ACC112 (cell line): ENCODE measurements around the gene TAS2R40.
"Not testable (repeated sequence)": the region's sequence is repeated elsewhere in the genome, so short reads cannot be mapped to it uniquely, and the experiment has no call there.

Source experiments
- H2AFZ ChIP-seq: fragments of 200-600 bp; sonication (generic); one replicate; pipeline ENCODE4 v1.6.0; 2017; ENCODE audit warnings: antibody characterized with exemption, low read length; ENCODE audit not compliant: unreplicated experiment
- H3K27ac ChIP-seq: fragments of 200-600 bp; sonication (generic); 2 replicates; pipeline ENCODE4 v1.5.1; 2014; ENCODE audit warnings: low read depth, mild to moderate bottlenecking, antibody characterized with exemption, low read length, moderate library complexity
- H3K27me3 ChIP-seq: fragments of 200-600 bp; sonication (generic); 2 replicates; pipeline ENCODE4 v1.6.1; 2014; ENCODE audit warnings: mild to moderate bottlenecking, antibody characterized with exemption, low read length, moderate library complexity, mixed read lengths; ENCODE audit not compliant: insufficient read depth
- H3K36me3 ChIP-seq: fragments of 200-600 bp; sonication (generic); 2 replicates; pipeline ENCODE4 v1.6.1; 2016; ENCODE audit warnings: mild to moderate bottlenecking, antibody characterized with exemption, low read length, moderate library complexity, mixed read lengths; ENCODE audit not compliant: insufficient read depth
- H3K4me1 ChIP-seq: fragments of 200-600 bp; sonication (generic); one replicate; pipeline ENCODE4 v1.6.1; 2016; ENCODE audit warnings: low read length, mixed read lengths; ENCODE audit not compliant: insufficient read depth, unreplicated experiment, control insufficient read depth
- H3K4me3 ChIP-seq: fragments of 200-600 bp; sonication (generic); 2 replicates; pipeline ENCODE4 v1.5.1; 2014; ENCODE audit warnings: mild to moderate bottlenecking, low read depth, low read length
- H3K79me2 ChIP-seq: fragments of 200-600 bp; sonication (generic); one replicate; pipeline ENCODE4 v1.6.0; 2016; ENCODE audit warnings: low read length; ENCODE audit not compliant: control insufficient read depth, unreplicated experiment, insufficient read depth

The TAS2R40 gene

DNA sequence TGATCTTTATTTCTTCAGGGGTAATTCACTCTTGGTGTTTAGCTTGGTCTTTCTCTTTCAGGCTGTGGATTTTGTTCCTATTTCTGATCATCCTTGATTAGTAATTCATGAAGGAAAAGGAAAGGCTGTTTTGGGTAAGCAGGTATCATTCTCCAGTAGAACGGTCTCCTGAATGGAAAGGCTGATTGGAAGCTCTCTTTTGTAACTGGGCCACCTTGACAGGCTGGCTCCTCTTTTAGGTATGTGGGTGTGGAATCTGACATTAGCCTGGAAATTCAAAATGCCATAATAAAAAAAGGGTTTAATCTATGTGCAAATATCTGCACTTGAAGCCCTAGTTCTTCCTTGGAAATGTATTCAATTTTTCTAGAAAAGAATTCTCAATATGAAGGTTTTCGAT, 19.7 kb upstream of the TAS2R40 start:
- Histone ChIP-seq H3K4me1 (no peaks in the 10 kb centered on the region), H3K27ac (no peak overlapping the region), H3K79me2 (no peaks in the 10 kb centered on the region), H3K4me3 (no peak overlapping the region), H3K27me3 (no peaks in the 10 kb centered on the region), H2AFZ (no peak overlapping the region), H3K36me3 (no peaks in the 10 kb centered on the region)

DNA sequence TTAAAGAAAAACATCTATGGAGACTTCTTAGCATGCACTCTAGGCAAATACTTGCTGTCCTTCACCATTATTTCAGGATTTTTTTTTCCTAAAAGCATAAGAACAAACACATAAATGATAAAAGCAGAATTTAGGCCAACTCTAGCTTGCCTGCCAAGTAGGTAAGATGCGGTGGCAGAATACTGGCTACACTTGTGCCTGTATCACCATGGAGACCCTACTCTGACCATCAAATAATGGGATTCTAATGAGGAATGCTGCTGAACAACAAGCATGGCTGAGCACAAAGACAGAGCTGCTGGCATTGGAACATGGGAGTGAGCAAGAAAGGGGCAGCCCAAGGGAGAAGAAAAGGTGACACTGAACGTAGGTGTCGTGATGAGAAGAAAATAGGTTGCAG, 18.5 kb upstream of the TAS2R40 start:
- H3K27me3 ChIP-seq = no peaks in the 10 kb centered on the region
- no peaks in the 10 kb centered on the region for H3K79me2 ChIP-seq
- no peak overlapping the region for H2AFZ ChIP-seq
- H3K36me3 ChIP-seq = no peaks in the 10 kb centered on the region
- H3K4me1 ChIP-seq = no peaks in the 10 kb centered on the region
- H3K4me3 ChIP-seq = no peak overlapping the region
- H3K27ac ChIP-seq = no peak overlapping the region

DNA sequence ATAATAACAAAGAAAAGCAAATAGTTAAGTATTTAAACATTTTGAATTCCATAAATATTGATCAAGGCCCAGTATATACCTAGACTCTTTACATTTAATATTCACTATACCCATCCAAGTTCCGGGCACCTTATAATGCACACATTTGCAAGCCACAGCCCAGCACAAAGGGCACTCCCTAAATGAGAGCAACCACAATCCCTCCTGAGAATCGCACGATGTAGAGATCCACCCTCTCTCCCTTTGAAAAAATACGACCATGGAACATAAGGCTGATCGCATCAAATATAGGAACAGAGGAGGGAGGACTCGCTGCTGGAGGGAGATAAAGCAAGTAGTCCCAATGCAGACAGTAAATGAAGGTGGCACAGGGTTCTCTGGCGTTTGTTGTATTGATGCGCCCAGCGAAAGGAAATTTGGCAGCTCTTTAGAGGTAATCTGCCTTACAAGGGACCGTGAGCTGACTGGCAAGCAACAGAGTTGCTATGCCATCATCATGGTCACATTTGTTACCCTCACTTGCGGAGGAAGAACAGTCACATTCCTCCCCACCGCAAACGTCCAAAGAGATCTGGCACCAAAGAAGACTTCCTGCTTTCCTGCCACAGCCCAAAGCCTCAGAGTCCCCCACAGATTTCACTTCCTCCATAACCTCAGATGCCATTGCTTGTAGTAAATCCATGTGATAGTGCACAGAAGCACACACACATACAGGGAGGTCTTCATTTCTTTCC, 16.1 kb upstream of the TAS2R40 start:
- H3K36me3 ChIP-seq = no peaks in the 10 kb centered on the region
- H3K27ac ChIP-seq = no peak overlapping the region
- no peak overlapping the region for H2AFZ ChIP-seq
- H3K4me3 ChIP-seq = no peak overlapping the region
- H3K4me1 ChIP-seq = no peaks in the 10 kb centered on the region
- no peaks in the 10 kb centered on the region for H3K79me2 ChIP-seq
- H3K27me3 ChIP-seq = no peaks in the 10 kb centered on the region

DNA sequence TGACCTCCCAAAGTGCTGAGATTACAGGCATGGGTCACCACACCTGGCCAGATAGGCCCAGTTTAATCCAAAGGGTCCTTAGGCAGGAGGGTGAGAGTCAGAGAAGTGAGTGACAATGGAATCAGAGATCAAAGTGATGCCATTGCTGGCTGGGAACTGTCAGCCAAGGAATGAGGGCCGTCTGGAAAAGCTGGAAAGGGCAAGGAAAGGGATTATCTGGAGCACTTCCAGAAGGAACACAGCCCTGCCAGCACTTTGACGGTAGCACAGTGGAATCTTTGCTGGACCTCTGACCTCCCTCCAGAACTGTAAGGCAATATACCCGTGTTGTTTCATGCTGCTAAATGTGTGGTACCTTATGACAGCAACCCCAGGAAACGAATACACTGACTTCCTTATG, 11.3 kb upstream of the TAS2R40 start:
- Histone ChIP-seq H3K79me2 (no peaks in the 10 kb centered on the region), H2AFZ (no peak overlapping the region), H3K36me3 (no peaks in the 10 kb centered on the region), H3K4me1 (peaks cover under 1% of the 10 kb centered on the region), H3K27ac (no peak overlapping the region), H3K27me3 (no peaks in the 10 kb centered on the region), H3K4me3 (no peak overlapping the region)

DNA sequence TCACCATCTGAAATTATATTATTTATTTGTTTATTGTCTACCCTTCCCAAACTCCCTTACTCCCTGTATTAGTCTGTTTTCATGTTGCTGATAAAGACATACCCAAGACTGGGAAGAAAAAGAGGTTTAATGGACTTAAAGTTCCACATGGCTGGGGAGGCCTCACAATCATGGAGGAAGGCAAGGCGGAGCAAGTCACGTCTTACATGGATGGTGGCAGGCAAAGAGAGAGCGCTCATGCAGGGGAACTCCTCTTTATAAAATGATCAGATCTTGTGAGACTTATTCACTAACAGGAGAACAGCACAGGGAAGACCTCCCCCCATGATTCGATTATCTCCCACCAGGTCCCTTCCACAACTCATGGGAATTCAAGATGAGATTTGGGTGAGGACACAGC, 8.4 kb upstream of the TAS2R40 start:
- H2AFZ ChIP-seq, H3K36me3 ChIP-seq, H3K27ac ChIP-seq, H3K79me2 ChIP-seq, H3K27me3 ChIP-seq, H3K4me3 ChIP-seq: not testable (repeated sequence)
- H3K4me1 ChIP-seq = peaks cover 11% of the 10 kb centered on the region

DNA sequence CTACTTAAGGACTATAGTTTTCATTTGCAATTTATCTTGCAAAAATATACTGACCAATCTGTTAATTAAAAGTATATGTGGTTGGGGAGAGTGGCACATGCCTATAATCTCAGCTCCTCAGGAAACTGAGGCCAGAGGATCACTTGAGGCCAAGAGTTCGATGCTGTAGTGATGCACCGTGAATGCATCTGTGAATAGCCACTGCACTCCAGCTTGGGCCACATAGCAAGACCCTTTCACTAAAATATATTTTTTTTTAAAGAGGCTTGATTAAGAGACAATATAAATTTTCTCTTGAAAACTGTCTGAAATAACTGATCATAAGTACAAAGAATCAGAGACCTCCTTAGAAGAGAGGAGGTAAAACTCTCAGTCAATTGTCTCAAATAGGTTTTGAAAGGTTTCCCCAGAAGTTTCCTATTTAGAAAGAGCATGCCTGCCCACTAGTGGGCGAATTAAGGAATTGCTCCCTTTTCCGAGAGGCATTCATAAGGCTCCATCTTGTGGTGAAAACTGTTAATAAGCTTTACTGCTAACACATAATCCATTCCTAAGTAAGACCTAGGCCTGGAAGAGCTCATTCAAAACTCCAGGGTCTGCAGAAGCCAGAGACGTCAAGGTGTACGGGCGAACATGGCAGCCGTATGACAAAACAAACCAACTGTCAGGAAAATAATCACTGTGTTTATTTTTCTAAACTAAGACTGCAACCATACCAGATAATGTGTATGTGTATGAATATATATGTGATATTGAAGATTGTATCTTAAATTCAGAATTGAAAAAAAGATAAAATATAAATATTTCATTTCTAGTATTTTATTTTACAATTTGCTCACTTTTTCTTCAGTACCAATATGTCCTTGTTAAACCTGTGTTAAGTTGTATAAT, 6.8 kb upstream of the TAS2R40 start:
- no peaks in the 10 kb centered on the region for H3K79me2 ChIP-seq
- H3K27ac ChIP-seq = no peak overlapping the region
- H3K4me1 ChIP-seq = peaks cover 11% of the 10 kb centered on the region
- 0 out of 2 replicates have a peak, but pooled peaks cover 3% of the 10 kb centered on the region for H3K27me3 ChIP-seq
- no peaks in the 10 kb centered on the region for H3K36me3 ChIP-seq
- no peak overlapping the region for H3K4me3 ChIP-seq
- H2AFZ ChIP-seq = no peak overlapping the region

DNA sequence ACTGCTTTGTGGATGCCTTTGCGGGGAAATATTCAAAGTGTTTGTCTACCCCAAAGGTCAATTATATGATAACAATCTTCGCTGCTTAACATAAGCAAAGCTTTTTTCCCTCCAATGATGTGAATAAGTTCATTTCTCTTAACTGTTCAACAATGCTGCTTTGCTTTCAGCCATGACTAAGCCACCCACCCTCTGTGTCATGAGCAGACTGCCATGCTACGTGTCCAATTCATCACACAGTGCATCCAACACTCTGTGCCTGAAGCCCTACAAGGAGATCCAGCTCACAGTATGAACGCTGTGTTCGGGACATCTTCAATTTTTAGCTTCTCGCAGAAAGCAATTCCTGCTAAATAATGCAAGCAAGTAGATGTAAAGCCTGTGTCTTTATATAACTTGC, 5.7 kb upstream of the TAS2R40 start:
- Histone ChIP-seq H3K4me1 (peaks cover 11% of the 10 kb centered on the region), H3K27me3 (peaks cover 3% of the 10 kb centered on the region; the same call in 1 of the 2 replicates), H3K4me3 (no peak overlapping the region), H3K27ac (peak overlapping the region; percentile 0; the same call in 1 of the 2 replicates), H3K79me2 (no peaks in the 10 kb centered on the region), H3K36me3 (no peaks in the 10 kb centered on the region), H2AFZ (no peak overlapping the region)

DNA sequence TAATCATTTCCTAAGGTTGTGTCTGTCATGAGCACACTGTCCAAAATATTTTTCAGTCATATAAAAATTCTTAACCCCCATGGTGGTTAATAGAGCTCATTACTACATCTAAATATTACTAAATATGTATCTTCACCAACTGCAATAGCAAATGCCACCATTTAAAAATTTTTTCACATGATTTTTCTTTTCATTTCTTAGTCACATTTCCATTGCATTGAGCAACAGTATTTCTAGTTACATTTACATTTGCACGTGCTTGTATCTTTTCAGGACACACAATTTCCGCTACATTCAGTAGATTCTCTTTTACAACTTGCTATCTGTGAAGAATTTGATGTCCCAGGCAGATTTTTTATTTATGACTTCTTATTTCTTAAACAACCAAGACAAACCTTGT, 5.2 kb upstream of the TAS2R40 start:
- H3K27ac ChIP-seq = no peak overlapping the region
- H3K79me2 ChIP-seq = no peaks in the 10 kb centered on the region
- H3K4me1 ChIP-seq = peaks cover 11% of the 10 kb centered on the region
- no peaks in the 10 kb centered on the region for H3K36me3 ChIP-seq
- no peak overlapping the region for H3K4me3 ChIP-seq
- H3K27me3 ChIP-seq = peaks cover 6% of the 10 kb centered on the region
- H2AFZ ChIP-seq = no peak overlapping the region

DNA sequence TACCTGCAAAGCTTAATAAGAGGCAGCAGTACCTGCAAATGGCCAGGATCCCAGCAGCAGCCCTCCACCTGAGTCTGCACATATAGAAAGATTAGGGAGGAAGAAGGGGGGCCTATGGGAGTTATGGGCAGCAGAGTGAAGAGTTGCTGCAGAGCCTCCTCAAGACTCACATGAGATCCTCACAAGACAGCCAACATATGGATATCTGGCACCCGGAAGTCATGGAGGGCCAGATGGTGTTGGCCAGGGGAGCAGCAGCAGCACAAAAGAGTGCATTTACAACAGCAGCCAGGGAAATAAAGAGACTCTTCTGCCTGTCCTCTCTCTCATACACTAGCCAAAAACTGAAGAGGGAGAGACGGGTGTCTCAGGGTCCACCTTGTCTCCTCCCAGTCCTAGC, 4.0 kb upstream of the TAS2R40 start:
- Histone ChIP-seq H3K27ac (no peak overlapping the region), H2AFZ (no peak overlapping the region), H3K4me1 (peaks cover 11% of the 10 kb centered on the region), H3K4me3 (no peak overlapping the region), H3K79me2 (no peaks in the 10 kb centered on the region), H3K36me3 (no peaks in the 10 kb centered on the region), H3K27me3 (peaks cover 17% of the 10 kb centered on the region)

DNA sequence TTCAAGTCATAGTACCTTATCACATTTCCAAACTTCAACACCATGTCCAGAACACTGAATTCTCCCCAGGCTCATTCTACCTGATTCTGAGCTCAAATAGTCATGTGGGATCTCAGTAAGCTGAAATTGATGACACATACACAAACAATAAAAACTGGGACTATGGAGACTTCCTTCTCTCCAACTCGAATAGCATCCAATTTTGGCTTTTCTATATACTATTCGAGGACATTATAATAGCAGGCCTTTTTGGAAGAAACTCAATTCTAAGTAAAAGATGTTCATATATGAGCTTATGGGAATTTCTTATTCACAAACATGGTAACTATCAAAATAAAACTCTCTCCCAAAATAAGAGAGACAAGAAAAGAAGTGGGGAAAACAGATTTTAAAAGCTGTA, 551 bp upstream of the TAS2R40 start:
- peaks cover 31% of the 10 kb centered on the region for H3K27me3 ChIP-seq
- no peaks in the 10 kb centered on the region for H3K36me3 ChIP-seq
- H2AFZ ChIP-seq = no peak overlapping the region
- peaks cover 3% of the 10 kb centered on the region for H3K4me1 ChIP-seq
- no peaks in the 10 kb centered on the region for H3K79me2 ChIP-seq
- H3K27ac ChIP-seq = no peak overlapping the region
- H3K4me3 ChIP-seq = no peak overlapping the region

DNA sequence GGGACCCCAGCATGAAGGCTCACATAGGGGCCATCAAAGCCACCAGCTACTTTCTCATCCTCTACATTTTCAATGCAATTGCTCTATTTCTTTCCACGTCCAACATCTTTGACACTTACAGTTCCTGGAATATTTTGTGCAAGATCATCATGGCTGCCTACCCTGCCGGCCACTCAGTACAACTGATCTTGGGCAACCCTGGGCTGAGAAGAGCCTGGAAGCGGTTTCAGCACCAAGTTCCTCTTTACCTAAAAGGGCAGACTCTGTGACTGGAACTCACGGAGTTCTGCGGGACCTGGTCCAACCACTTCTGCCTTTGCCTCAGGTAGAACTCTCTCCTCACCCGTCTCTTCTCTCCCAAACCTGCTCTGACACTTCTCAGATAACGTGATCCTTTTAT, 945 bp downstream of the TAS2R40 start:
- Histone ChIP-seq H3K4me1 (no peaks in the 10 kb centered on the region), H3K36me3 (no peaks in the 10 kb centered on the region), H3K27ac (no peak overlapping the region), H3K27me3 (peaks cover 31% of the 10 kb centered on the region), H3K79me2 (no peaks in the 10 kb centered on the region), H2AFZ (no peak overlapping the region), H3K4me3 (no peak overlapping the region)
